Vagina (tissue), 2 donors: ENCODE measurements around the gene CERS2.

Experiments used
- CTCF ChIP-seq, 3 experiments: fragments of 450-650 bp in 2 of 3; fragments of 200-600 bp in 1 of 3; sonication (generic) in 1 of 3; IDR thresholded peaks; one replicate each; pipeline ENCODE4 v1.5.1; 2017 to 2019; ENCODE audit warnings: antibody characterized with exemption in 3 of 3, mild to moderate bottlenecking in 2 of 3, moderate library complexity in 2 of 3
- POLR2A ChIP-seq, 2 donors: fragments of 450-650 bp; IDR thresholded peaks; one replicate each; pipeline ENCODE4 v1.6.1; 2017; ENCODE audit warnings: antibody characterized with exemption in 2 of 2, mild to moderate bottlenecking in 2 of 2, moderate library complexity in 2 of 2
- POLR2AphosphoS5 ChIP-seq, 2 donors: sonication (generic); formaldehyde crosslinking; IDR thresholded peaks; one replicate each; pipeline ENCODE4 v1.9.0; 2017; ENCODE audit warnings: antibody characterized with exemption in 2 of 2, mild to moderate bottlenecking in 2 of 2, low read depth in 1 of 2; ENCODE audit not compliant: insufficient read depth in 1 of 2

GRCh38 chr1:150973836-150974579 lies 627 bp downstream of the CERS2 start:
- no peak for TF ChIP-seq POLR2A (IDR thresholded peaks at IDR 0.05)
- peak in 1 of 2 donors; percentile 53 for TF ChIP-seq POLR2AphosphoS5 (IDR thresholded peaks at IDR 0.05; ENCODE audit: insufficient read depth in 1 of 2, low read depth in 1 of 2)
- no peak for TF ChIP-seq CTCF (IDR thresholded peaks at IDR 0.05)
